Measurements from ENCODE around the gene TRPM3.

Gene TRPM3

DNA sequence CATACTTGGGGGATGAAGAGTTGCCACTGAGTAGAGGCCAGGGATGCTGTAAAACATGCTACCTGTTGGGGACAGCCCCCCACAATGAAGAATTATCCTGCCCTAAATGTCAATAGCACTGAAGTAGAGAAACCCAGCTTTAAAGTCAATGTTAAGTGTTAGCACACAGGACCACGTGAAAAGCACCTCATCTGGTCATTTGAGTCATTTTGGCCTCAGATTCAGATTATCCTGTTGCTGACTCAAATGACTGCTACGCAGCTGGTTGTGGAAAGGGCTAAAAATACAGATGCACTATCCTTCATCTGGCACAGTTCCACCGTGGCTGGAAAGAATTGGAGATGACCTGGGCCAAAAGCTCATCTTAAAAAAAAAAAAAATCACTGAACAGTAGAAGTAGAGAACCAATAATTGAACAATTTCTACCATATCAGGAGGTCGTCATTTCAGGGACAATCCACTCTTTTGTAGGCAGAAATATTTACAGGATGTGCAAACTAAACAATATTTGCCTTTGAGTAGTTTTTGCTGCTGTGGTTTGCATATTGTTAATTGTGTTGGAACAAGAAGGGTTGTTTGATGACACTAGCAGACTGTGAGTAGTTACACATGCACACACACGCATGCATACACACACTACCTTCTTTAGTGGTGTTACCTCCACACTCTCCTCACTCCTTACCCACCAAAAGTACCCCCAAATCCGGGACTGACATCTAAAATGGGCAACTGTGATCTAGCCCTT is 511.7 kb downstream of the TRPM3 start:
- in situ Hi-C loops (cut with MboI; ENCODE audit: low sequenced_read_pairs, unreplicated experiment) = loop anchor here (10.0 kb wide), 1 partner anchor 265 kb away; no protein-coding TSS in a partner anchor
- no peak for DNase-seq (ENCODE audit: low spot score)
- TF ChIP-seq, protein P1, sequence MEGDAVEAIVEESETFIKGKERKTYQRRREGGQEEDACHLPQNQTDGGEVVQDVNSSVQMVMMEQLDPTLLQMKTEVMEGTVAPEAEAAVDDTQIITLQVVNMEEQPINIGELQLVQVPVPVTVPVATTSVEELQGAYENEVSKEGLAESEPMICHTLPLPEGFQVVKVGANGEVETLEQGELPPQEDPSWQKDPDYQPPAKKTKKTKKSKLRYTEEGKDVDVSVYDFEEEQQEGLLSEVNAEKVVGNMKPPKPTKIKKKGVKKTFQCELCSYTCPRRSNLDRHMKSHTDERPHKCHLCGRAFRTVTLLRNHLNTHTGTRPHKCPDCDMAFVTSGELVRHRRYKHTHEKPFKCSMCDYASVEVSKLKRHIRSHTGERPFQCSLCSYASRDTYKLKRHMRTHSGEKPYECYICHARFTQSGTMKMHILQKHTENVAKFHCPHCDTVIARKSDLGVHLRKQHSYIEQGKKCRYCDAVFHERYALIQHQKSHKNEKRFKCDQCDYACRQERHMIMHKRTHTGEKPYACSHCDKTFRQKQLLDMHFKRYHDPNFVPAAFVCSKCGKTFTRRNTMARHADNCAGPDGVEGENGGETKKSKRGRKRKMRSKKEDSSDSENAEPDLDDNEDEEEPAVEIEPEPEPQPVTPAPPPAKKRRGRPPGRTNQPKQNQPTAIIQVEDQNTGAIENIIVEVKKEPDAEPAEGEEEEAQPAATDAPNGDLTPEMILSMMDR (IDR thresholded peaks at IDR 0.05; ENCODE audit: borderline replicate concordance, control extremely low read depth, extremely low read depth, insufficient read depth, missing control alignments) = no peak

DNA sequence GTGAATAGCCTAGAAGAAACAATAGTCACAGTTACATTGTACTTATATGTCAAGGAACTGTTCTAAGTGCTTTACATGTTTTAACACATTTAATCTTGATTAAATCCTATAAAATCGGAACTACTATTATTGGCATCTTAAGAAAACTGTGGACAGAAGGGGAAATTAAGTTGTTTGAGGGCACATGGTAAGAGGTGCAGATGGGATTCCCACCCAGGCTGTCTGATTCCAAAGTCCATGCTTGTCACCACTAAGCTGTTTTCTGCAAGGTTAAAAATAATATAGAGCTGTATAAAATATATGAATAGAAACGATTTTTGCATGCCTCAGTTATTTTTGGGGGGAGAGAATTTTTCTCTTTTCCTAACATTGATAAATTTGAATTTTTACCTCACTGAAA is 512.4 kb downstream of the TRPM3 start:
- TF ChIP-seq, protein P1 (IDR thresholded peaks at IDR 0.05; ENCODE audit: borderline replicate concordance, control extremely low read depth, extremely low read depth, insufficient read depth, missing control alignments) = no peak
- DNase-seq (ENCODE audit: low spot score) = no peak
- in situ Hi-C loops (cut with MboI; ENCODE audit: low sequenced_read_pairs, unreplicated experiment) = loop anchor here (10.0 kb wide), 1 partner anchor 264 kb away; no protein-coding TSS in a partner anchor

DNA sequence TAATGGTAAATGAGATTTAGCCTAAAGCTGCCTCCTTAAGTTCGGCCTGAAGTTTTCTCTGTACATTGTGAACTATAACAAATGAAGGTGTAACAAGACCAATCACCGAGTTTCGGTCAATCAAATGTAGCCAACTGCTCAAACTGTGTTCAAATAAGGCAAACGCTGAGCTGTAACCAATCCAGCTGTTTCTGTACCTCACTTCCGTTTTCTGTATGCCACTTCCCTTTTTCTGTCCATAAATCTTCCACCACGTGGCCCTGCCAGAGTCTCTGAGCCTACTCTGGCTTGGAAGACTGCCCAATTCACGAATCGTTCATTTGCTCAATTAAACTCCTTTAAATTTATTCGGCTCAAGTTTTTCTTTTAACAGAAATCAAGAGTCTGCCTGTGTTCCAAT is 513.5 kb downstream of the TRPM3 start:
- DNase-seq (ENCODE audit: low spot score) = no peak
- TF ChIP-seq, protein P1 (IDR thresholded peaks at IDR 0.05; ENCODE audit: borderline replicate concordance, control extremely low read depth, extremely low read depth, insufficient read depth, missing control alignments) = no peak
- in situ Hi-C loops (cut with MboI; ENCODE audit: low sequenced_read_pairs, unreplicated experiment) = loop anchor here (10.0 kb wide), 1 partner anchor 263 kb away; no protein-coding TSS in a partner anchor

DNA sequence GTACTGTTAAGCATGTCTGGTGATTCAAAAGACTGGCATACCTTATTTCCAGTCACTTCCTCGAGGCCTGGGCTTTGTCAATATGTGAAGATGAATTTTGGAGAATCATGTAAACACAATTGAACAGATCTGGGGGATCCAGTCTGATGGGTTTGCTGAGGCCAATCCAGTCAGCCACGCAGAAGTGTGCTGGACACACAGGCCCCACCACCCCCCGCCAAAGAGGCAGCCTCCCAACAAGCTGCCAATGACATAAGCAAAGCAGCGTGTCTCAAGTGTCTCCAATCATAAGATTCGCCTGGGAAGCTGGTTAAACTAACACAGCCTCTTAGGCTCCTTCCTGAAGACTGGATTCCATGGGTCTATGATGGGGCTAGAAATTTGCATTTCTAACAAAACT is 514.1 kb downstream of the TRPM3 start:
- in situ Hi-C loops (cut with MboI; ENCODE audit: low sequenced_read_pairs, unreplicated experiment) = loop anchor here (10.0 kb wide), 1 partner anchor 263 kb away; no protein-coding TSS in a partner anchor
- no peak for DNase-seq (ENCODE audit: low spot score)
- TF ChIP-seq, protein P1 (IDR thresholded peaks at IDR 0.05; ENCODE audit: borderline replicate concordance, control extremely low read depth, extremely low read depth, insufficient read depth, missing control alignments) = no peak

DNA sequence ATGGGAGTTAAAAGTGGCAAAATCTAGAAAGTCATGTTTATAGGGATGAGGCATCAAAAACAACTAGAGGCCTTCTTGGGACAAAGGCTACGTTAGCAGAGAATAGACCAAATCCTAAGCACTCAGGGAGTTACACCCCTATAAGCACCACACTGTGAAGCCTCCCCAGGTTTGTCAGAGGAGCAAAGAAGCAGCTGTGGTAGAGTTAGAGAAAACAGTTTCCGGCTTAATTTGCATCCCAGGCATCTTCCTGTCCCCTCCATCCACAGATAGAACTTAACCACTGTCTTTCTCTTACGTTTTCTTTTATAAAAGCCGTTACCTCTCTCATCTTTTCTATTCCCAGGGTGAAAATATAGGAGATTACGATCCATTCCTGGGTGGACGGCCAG is 518.4 kb downstream of the TRPM3 start:
- DNase-seq (ENCODE audit: low spot score) = no peak
- in situ Hi-C loops (cut with MboI; ENCODE audit: low sequenced_read_pairs, unreplicated experiment) = loop anchor here (10.0 kb wide), 1 partner anchor 258 kb away; no protein-coding TSS in a partner anchor
- TF ChIP-seq, protein P1 (IDR thresholded peaks at IDR 0.05; ENCODE audit: borderline replicate concordance, control extremely low read depth, extremely low read depth, insufficient read depth, missing control alignments) = no peak

DNA sequence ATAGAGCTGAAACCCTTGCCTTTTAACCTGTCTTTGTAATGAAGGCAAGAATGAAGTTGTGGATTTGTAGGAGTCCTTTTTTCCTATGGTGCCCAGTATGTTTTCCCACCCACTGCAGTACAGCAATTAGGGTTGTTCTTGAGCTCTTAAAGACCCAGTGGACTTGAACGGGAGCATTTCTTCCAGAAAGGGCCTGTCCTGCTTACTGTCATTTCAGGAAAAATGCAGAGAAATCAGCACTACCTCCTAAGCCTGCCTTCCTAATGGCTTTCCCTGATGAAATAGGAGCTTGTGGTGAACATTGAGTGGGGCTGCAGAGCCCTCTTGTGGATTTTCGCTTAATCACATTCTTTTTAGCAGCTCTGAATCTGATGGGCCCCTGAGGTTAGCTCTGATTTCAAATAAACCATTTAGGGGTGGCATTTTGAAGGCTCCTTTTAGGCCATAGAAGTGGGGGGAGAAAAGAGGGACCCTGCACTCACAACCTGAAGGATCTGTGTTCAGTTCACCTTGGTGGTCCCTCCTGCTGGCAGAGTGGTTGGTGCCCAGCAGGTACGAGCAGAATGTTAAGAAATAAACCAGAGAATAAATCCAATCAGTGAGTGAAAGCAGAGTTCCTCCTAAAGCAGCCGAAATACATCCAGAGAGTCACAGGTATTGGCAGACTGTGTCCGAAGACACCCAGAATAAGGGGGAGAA is 519.0 kb downstream of the TRPM3 start:
- TF ChIP-seq, protein P1 (IDR thresholded peaks at IDR 0.05; ENCODE audit: borderline replicate concordance, control extremely low read depth, extremely low read depth, insufficient read depth, missing control alignments) = peak; percentile 53
- in situ Hi-C loops (cut with MboI; ENCODE audit: low sequenced_read_pairs, unreplicated experiment) = loop anchor here (10.0 kb wide), 1 partner anchor 258 kb away; no protein-coding TSS in a partner anchor
- DNase-seq (ENCODE audit: low spot score) = peak; percentile 58

Measured in GM13976 (cell line).